ENCODE data around the gene NUFIP1.
A peak's percentile ranks its signal among the peaks of the same experiment; 100 is the strongest.
"Not testable (repeated sequence)": the region's sequence is repeated elsewhere in the genome, so short reads cannot be mapped to it uniquely, and the experiment has no call there.

Gene NUFIP1

GRCh38 chr13:44989071-44989889 lies at the start of gene NUFIP1, which contains the start of gene GPALPP1:
TSS of gene NUFIP1 (minus strand) at chr13:44989471. CDS start at chr13:44989436, 35 bp downstream.
TSS of gene GPALPP1 (plus strand) at chr13:44989538. CDS start at chr13:44989655, 117 bp downstream.
- DNase-seq (ENCODE audit: low read depth), result peak; percentile 93
- H3K4me3 ChIP-seq (ENCODE audit: low read depth, low read length), result peak within 1 kb of the TSS; percentile 67
- TF ChIP-seq CTCF (IDR thresholded peaks at IDR 0.05; ENCODE audit: insufficient read depth, low read depth, low read length, missing control alignments), result no peak

GRCh38 chr13:45036206-45036605 lies 46.9 kb upstream of the NUFIP1 start:
- H3K4me3 ChIP-seq (ENCODE audit: low read depth, low read length), result no peak overlapping the region
- TF ChIP-seq CTCF (IDR thresholded peaks at IDR 0.05; ENCODE audit: insufficient read depth, low read depth, low read length, missing control alignments), result no peak
- DNase-seq (ENCODE audit: low read depth), result no peak

GRCh38 chr13:45034342-45034741 lies 45.1 kb upstream of the NUFIP1 start:
- H3K4me3 ChIP-seq (ENCODE audit: low read depth, low read length), result no peak overlapping the region
- no peak for DNase-seq (ENCODE audit: low read depth)
- TF ChIP-seq CTCF (IDR thresholded peaks at IDR 0.05; ENCODE audit: insufficient read depth, low read depth, low read length, missing control alignments), result no peak

GRCh38 chr13:45024847-45025246 lies 35.6 kb upstream of the NUFIP1 start:
- no peak overlapping the region for H3K4me3 ChIP-seq (ENCODE audit: low read depth, low read length)
- DNase-seq (ENCODE audit: low read depth), result no peak
- TF ChIP-seq CTCF (IDR thresholded peaks at IDR 0.05; ENCODE audit: insufficient read depth, low read depth, low read length, missing control alignments), result no peak

GRCh38 chr13:45021250-45021649 lies 32.0 kb upstream of the NUFIP1 start:
- DNase-seq (ENCODE audit: low read depth), result no peak
- H3K4me3 ChIP-seq (ENCODE audit: low read depth, low read length), result no peak overlapping the region
- TF ChIP-seq CTCF (IDR thresholded peaks at IDR 0.05; ENCODE audit: insufficient read depth, low read depth, low read length, missing control alignments), result no peak

GRCh38 chr13:45019981-45020380 lies 30.7 kb upstream of the NUFIP1 start:
- not testable (repeated sequence) for DNase-seq (ENCODE audit: low read depth); H3K4me3 ChIP-seq (ENCODE audit: low read depth, low read length)

- no peak for DNase-seq (ENCODE audit: low read depth)
- H3K4me3 ChIP-seq (ENCODE audit: low read depth, low read length), result no peak overlapping the region
- TF ChIP-seq CTCF (IDR thresholded peaks at IDR 0.05; ENCODE audit: insufficient read depth, low read depth, low read length, missing control alignments), result no peak
Observed at GRCh38 chr13:45016792-45017425, 27.6 kb upstream of the NUFIP1 start.
